Transverse colon (tissue), 4 donors: ENCODE measurements around the gene PDE12. TPM values are rescaled to one million over a fixed set of nuclear protein-coding genes. Genes with fewer than 3 reads are reported as not detected.

ENCODE experiments used
- DNase-seq: peaks from one replicate; pipeline ENCODE4 v3.0.0-alpha.2; 2019
- H3K27ac ChIP-seq, 4 donors: fragments of 200-600 bp; sonication (generic); 2 replicates each; pipeline ENCODE4 v1.5.1; 2016 to 2018; ENCODE audit warnings: inconsistent platforms in 4 of 4
- H3K27me3 ChIP-seq: fragments of 200-600 bp; sonication (generic); 2 replicates; pipeline ENCODE4 v1.5.1; 2017; ENCODE audit warnings: inconsistent platforms
- H3K36me3 ChIP-seq, 4 donors: fragments of 200-600 bp; sonication (generic); 2 replicates each; pipeline ENCODE4 v1.5.1; 2017 to 2019; ENCODE audit warnings: inconsistent platforms in 4 of 4
- H3K4me1 ChIP-seq, 4 donors: fragments of 200-600 bp; sonication (generic); 2 replicates each; pipeline ENCODE4 v1.5.1; 2017 to 2020; ENCODE audit warnings: inconsistent platforms in 4 of 4
- H3K4me3 ChIP-seq, 4 donors: fragments of 200-600 bp; sonication (generic); 1 replicate in 1 of 4; 2 replicates in 3 of 4; pipeline versions ENCODE4 v1.5.1 to v1.6.1; 2017 to 2019; ENCODE audit warnings: inconsistent platforms in 4 of 4
- H3K9me3 ChIP-seq, 2 donors: fragments of 200-600 bp; sonication (generic); 2 replicates each; pipeline ENCODE4 v1.5.1; 2017 to 2019; ENCODE audit warnings: inconsistent platforms in 2 of 2
- EP300 ChIP-seq: sonication (generic); formaldehyde crosslinking; IDR thresholded peaks from one replicate; pipeline ENCODE4 v1.6.1; 2017; ENCODE audit warnings: antibody characterized with exemption, low read depth
- POLR2A ChIP-seq: fragments of 450-650 bp; IDR thresholded peaks from one replicate; pipeline ENCODE4 v1.6.1; 2016; ENCODE audit warnings: antibody characterized with exemption, mild to moderate bottlenecking, moderate library complexity
- POLR2AphosphoS5 ChIP-seq, 3 donors: sonication (generic); formaldehyde crosslinking; IDR thresholded peaks; one replicate each; pipeline ENCODE4 v1.6.1; 2016; ENCODE audit warnings: antibody characterized with exemption in 3 of 3
- WGBS, 2 donors: methylation state at CpG; one replicate each; pipeline ENCODE4 v1.1.5; 2018; ENCODE audit warnings: low coverage in 1 of 2; 5-methylcytosine and 5-hydroxymethylcytosine counted together
- in situ Hi-C, 4 donors: fragments of 200-750 bp; cut with MboI; loops; one replicate each; pipeline versions ENCODE4 v1.15.0 to v1.15.1; 2017; ENCODE audit warnings: low sequenced_read_pairs in 3 of 4, low pct_ligation_motif_present in 1 of 4, low pct_unique_long_range_greater_than_20kb in 1 of 4
- intact Hi-C: fragments of 100-400 bp; cut with DNase I; formaldehyde crosslinking; loops from one replicate; pipeline ENCODE4 v1.15.1; 2023; ENCODE audit warnings: low total_unique reads
- total RNA-seq, 4 donors: library from RNA; depleted of rRNA; stranded (reverse); fragments of >200 nt; gene quantifications; one replicate each; pipeline ENCODE4 v1.1.0, GENCODE V29; 2016
- TF ChIP-seq, protein P1 (sequence below), 5 experiments: fragments of 200-600 bp in 3 of 5; fragments of 450-650 bp in 2 of 5; sonication (generic) in 3 of 5; IDR thresholded peaks; 1 replicate in 2 of 5; 2 replicates in 3 of 5; pipeline ENCODE4 v1.5.1; 2016 to 2017; ENCODE audit warnings: antibody characterized with exemption in 5 of 5, inconsistent platforms in 3 of 5, mild to moderate bottlenecking in 2 of 5, moderate library complexity in 1 of 5

PDE12 gene
- total RNA-seq, 4 donors from 2014 or later = 4.2 to 34.8 (median 19.3) TPM

DNA sequence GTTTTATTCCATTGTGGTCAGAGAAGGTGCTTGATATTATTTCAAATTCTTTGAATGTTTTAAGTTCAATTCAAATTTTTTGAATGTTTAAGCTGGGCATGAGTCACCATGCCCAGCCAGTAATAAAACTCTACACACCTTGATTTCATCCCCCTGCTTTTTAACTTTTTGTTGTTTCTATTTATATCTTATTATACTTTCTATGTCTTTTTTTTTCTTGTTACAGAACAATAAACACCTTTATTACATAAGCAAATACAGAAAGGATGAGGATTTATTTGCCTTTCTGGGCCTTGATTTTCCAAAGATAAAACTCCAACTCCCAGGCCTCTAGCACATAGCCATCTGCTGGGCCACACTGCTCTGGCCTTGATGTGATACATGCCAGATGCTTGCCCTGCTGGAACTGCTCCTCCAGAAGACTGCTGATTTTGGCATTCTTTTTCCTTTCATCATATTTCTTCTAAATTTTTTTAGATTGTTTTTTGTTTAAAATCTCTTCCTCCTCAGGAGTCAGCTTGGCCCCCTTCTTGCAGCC lies 25.9 kb upstream of the PDE12 start:
- Histone ChIP-seq H3K4me1 (no peaks in the 10 kb centered on the region), H3K9me3 (no peaks in the 10 kb centered on the region), H3K27me3 (no peaks in the 10 kb centered on the region), H3K27ac (no peak overlapping the region), H3K4me3 (no peak overlapping the region), H3K36me3 (no peaks in the 10 kb centered on the region)
- no peak for DNase-seq
- TF ChIP-seq, protein P1, sequence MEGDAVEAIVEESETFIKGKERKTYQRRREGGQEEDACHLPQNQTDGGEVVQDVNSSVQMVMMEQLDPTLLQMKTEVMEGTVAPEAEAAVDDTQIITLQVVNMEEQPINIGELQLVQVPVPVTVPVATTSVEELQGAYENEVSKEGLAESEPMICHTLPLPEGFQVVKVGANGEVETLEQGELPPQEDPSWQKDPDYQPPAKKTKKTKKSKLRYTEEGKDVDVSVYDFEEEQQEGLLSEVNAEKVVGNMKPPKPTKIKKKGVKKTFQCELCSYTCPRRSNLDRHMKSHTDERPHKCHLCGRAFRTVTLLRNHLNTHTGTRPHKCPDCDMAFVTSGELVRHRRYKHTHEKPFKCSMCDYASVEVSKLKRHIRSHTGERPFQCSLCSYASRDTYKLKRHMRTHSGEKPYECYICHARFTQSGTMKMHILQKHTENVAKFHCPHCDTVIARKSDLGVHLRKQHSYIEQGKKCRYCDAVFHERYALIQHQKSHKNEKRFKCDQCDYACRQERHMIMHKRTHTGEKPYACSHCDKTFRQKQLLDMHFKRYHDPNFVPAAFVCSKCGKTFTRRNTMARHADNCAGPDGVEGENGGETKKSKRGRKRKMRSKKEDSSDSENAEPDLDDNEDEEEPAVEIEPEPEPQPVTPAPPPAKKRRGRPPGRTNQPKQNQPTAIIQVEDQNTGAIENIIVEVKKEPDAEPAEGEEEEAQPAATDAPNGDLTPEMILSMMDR (IDR thresholded peaks at IDR 0.05) = no peak
- no peak for TF ChIP-seq POLR2A
- no peak for TF ChIP-seq EP300
- TF ChIP-seq POLR2AphosphoS5 (IDR thresholded peaks at IDR 0.05) = no peak
- in situ Hi-C loops (no loop called here), intact Hi-C loops (no loop called here)

DNA sequence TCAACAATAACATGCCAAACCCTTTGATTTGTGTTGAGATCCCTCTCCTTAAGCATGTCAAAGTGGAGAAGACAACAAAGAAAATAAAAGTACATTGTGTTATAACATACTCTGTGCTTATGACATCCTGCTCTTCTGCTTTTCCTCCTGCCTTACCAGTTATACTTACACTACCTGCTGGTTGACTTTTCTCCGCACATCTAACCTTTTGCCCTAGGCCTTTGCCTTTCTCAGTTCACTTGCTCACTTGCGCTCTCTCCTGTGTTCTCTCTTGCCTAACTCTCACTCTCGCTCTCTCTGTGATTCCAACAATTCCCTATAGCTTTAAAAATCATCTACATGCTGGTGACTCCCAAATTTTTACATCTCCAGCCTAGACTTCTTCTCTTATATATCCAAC lies 17.6 kb upstream of the PDE12 start:
- no peaks in the 10 kb centered on the region for H3K4me1 ChIP-seq
- no peaks in the 10 kb centered on the region for H3K36me3 ChIP-seq
- no peak for DNase-seq
- intact Hi-C loops (no loop called here), in situ Hi-C loops (no loop called here)
- H3K4me3 ChIP-seq = no peak overlapping the region
- H3K9me3 ChIP-seq = no peaks in the 10 kb centered on the region
- H3K27me3 ChIP-seq = peaks cover 2% of the 10 kb centered on the region
- TF ChIP-seq EP300 (no peak), POLR2A (no peak), POLR2AphosphoS5 (IDR thresholded peaks at IDR 0.05) (no peak)
- TF ChIP-seq, protein P1 (IDR thresholded peaks at IDR 0.05) = no peak
- H3K27ac ChIP-seq = no peak overlapping the region
- WGBS, 2 donors = 90 to 95% methylated on average over 3 of the region's 3 CpGs

DNA sequence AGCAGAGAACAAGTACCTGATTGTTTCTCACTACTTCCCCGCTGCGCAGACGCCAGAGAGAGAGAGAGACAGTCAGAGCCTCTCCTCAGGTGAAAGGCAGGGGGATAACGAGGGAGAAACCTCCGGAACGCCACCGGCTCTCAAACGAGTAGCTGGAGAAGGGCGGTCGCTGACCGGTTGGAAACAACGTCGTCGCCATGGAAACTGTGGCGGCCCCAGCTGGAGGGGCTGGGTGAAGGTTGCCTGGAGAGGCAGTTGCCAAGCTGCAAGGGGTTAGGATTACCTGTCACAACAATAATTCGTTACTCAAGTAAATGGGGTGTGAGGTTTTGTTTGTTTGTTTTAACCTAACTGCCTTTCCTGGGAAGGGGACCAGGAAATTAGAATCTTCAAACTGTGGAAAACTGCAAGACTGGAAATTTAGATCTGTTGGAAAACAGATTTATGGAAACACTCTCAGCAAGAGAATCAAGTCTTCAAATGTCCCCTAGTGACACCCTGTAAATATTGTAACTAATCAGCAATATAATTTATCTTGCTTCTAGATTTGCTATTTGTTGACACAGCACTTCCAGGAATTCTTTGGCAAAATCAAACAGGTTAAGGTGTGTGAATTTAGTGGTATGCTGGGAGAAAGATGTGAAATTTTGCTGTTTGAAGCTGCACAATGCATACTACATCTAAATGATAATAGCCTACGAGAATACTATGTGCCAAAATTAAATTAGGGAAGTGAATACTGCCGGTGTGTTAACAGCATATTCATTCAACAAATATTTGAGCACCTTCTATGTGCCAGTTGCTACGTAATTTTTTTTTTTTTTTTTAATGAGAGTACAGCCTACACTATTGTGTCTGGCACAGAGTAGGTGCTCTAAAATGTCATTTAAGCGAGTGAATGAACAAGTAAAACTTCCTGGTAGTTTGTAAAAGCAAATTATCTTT lies 11.6 kb upstream of the PDE12 start, which contains the start of gene DNAH12:
Gene DNAH12 (minus strand): TSS at position 164 of the 945 bp plus-strand sequence. CDS start 1,474 bp downstream, outside the sequence.
- peaks cover 8% of the 10 kb centered on the region for H3K27me3 ChIP-seq
- intact Hi-C loops (no loop called here), in situ Hi-C loops (no loop called here)
- H3K9me3 ChIP-seq = no peaks in the 10 kb centered on the region
- TF ChIP-seq POLR2A (no peak), POLR2AphosphoS5 (IDR thresholded peaks at IDR 0.05) (no peak), EP300 (no peak)
- TF ChIP-seq, protein P1 (IDR thresholded peaks at IDR 0.05) = no peak
- H3K4me1 ChIP-seq = peaks cover 0 to 13% (median 7%) of the 10 kb centered on the region in 4 donors
- peak within 1 kb of the TSS in 3 of 4 donors; percentile 4 to 33 (median 14) for H3K4me3 ChIP-seq
- no peaks in the 10 kb centered on the region for H3K36me3 ChIP-seq
- 13 to 16% methylated on average over 7 to 20 of the region's 20 CpGs for WGBS, 2 donors
- peak; percentile 14 for DNase-seq
- H3K27ac ChIP-seq = peak within 1 kb of the TSS in 1 of 4 donors; percentile 5

DNA sequence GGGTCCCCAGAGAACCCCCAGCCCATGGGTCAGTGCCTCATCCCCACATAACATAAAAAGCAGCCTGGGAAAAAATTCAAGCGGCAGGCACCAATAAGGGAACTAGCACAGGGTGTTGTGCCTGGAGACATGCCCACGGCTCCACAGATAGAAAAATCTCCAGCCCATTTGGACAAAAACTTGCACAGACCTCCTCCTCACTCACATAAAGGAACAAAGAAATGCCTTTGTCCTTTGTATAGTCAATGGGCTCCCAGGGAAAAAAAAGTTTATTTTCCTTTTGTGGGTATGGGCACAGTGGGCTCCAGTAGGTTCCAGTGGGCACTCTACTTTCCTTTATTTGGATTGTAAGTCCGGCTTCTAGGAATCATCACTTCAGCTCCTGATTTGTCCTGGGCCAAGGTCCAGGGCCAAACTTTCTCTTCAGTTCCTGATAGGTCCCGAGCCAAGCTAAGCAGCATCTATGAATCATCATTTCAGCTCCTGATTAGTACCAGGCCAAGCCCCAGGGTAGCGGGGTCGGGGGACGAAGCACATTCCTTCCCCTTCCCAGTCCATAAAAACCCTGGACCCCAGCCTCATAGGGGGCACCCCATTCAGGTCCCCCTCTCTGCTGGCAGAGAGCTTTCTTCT lies 10.3 kb upstream of the PDE12 start:
- Histone ChIP-seq H3K27ac (no peak overlapping the region), H3K4me1 (peaks cover 0 to 13% (median 7%) of the 10 kb centered on the region in 4 donors), H3K27me3 (peaks cover 8% of the 10 kb centered on the region), H3K36me3 (no peaks in the 10 kb centered on the region), H3K4me3 (no peak overlapping the region), H3K9me3 (no peaks in the 10 kb centered on the region)
- in situ Hi-C loops = no loop called here
- TF ChIP-seq POLR2AphosphoS5 (IDR thresholded peaks at IDR 0.05) (no peak), EP300 (no peak), POLR2A (no peak)
- TF ChIP-seq, protein P1 (IDR thresholded peaks at IDR 0.05) = no peak
- WGBS, 2 donors = 86% methylated on average over 7 of the region's 7 CpGs; no CpG with 5 or more reads in 1 of the 2 donors
- intact Hi-C loops = no loop called here
- no peak for DNase-seq
